OCI-LY7 (cell line): ENCODE data around the gene C5AR2. TPM values are rescaled to one million over a fixed set of nuclear protein-coding genes. Genes with fewer than 3 reads are reported as not detected.

Source experiments
- BruUV-seq: library from RNA; stranded (reverse); fragments of 400-500 nt; replicated peaks from 2 replicates; lab custom pipeline; 2021; lab: Mats Ljungman, UMichigan
- CTCF ChIA-PET: fragments of 300-600 bp; sonication (Branson Sonifier 250); formaldehyde crosslinking; loops from one replicate; lab custom pipeline; 2022; ENCODE audit warnings: antibody characterized with exemption; ENCODE audit not compliant: unreplicated experiment; lab: Charles Lee
- POLR2A ChIA-PET: fragments of 300-600 bp; sonication (Branson Sonifier 250); formaldehyde crosslinking; loops from one replicate; lab custom pipeline; 2022; ENCODE audit warnings: antibody characterized with exemption; lab: Charles Lee
- DNase-seq: peaks from one replicate; pipeline ENCODE4 v3.0.0-alpha.2; 2015; ENCODE audit warnings: low spot score
- H2AFZ ChIP-seq: fragments of 200-600 bp; sonication (generic), shearing (Covaris generic); 2 replicates; pipeline ENCODE4 v1.6.1; 2014; ENCODE audit warnings: mild to moderate bottlenecking, antibody characterized with exemption, low read length, moderate library complexity
- H3K27ac ChIP-seq: fragments of 200-600 bp; sonication (generic); 2 replicates; pipeline ENCODE4 v1.5.1; 2014; ENCODE audit warnings: mixed run types, low read depth, mild to moderate bottlenecking, moderate library complexity, low read length, inconsistent platforms; ENCODE audit not compliant: poor library complexity, severe bottlenecking
- H3K36me3 ChIP-seq: fragments of 200-600 bp; sonication (generic); 2 replicates; pipeline ENCODE4 v1.6.1; 2014; ENCODE audit warnings: mild to moderate bottlenecking, antibody characterized with exemption, low read length, moderate library complexity, mixed read lengths; ENCODE audit not compliant: insufficient read depth
- H3K4me1 ChIP-seq: fragments of 200-600 bp; sonication (generic); 2 replicates; pipeline ENCODE4 v1.5.1; 2014; ENCODE audit warnings: mild to moderate bottlenecking, low read length; ENCODE audit not compliant: insufficient read depth, poor library complexity, severe bottlenecking
- H3K4me2 ChIP-seq: fragments of 200-600 bp; sonication (generic); 2 replicates; pipeline ENCODE4 v1.6.1; 2014; ENCODE audit warnings: mild to moderate bottlenecking, low read length
- H3K4me3 ChIP-seq: fragments of 200-600 bp; sonication (generic); 2 replicates; pipeline ENCODE4 v1.5.1; 2014; ENCODE audit warnings: mild to moderate bottlenecking, low read depth, low read length; ENCODE audit not compliant: poor library complexity, severe bottlenecking
- H3K79me2 ChIP-seq: fragments of 200-600 bp; sonication (generic); 2 replicates; pipeline ENCODE4 v1.6.1; 2016; ENCODE audit warnings: low read depth, mild to moderate bottlenecking, low read length, moderate library complexity, mixed read lengths; ENCODE audit not compliant: insufficient read depth
- H3K9me2 ChIP-seq: fragments of 200-600 bp; sonication (generic); 2 replicates; pipeline ENCODE4 v1.6.1; 2016; ENCODE audit warnings: mild to moderate bottlenecking, low read length, mixed read lengths; ENCODE audit not compliant: insufficient read depth
- H3K9me3 ChIP-seq: fragments of 200-600 bp; sonication (generic); 2 replicates; pipeline ENCODE4 v1.6.1; 2014; ENCODE audit warnings: mild to moderate bottlenecking, mixed run types, low read length, mixed read lengths
- H4K20me1 ChIP-seq: fragments of 200-600 bp; sonication (generic); 2 replicates; pipeline ENCODE4 v1.6.1; 2014; ENCODE audit warnings: mild to moderate bottlenecking, antibody characterized with exemption, low read length, moderate library complexity, mixed read lengths; ENCODE audit not compliant: insufficient read depth
- CTCF ChIP-seq: fragments of 200-600 bp; sonication (generic); conservative IDR thresholded peaks from 2 replicates; pipeline ENCODE4 v1.5.1; 2014; ENCODE audit warnings: mild to moderate bottlenecking, antibody characterized with exemption, low read length, moderate library complexity, mixed read lengths
- EZH2phosphoT487 ChIP-seq: fragments of 200-600 bp; sonication (generic); IDR thresholded peaks from 2 replicates; pipeline ENCODE4 v1.6.1; 2018; ENCODE audit warnings: low read depth, borderline replicate concordance, mild to moderate bottlenecking, mixed run types, antibody characterized with exemption, low read length, moderate library complexity, mixed read lengths
- intact Hi-C: fragments of 100-400 bp; cut with micrococcal nuclease; formaldehyde crosslinking; loops from one replicate; pipeline ENCODE4 v1.10.0; 2022; ENCODE audit not compliant: unreplicated experiment
- total RNA-seq, 2 experiments: library from RNA; depleted of rRNA in 1 of 2; stranded (reverse); fragments of >200 nt in 1 of 2; shearing (Covaris generic) in 1 of 2; gene quantifications; 2 replicates each; pipeline ENCODE4 v1.2.3, GENCODE V29; 2014 to 2022

Gene C5AR2
- total RNA-seq, 2 experiments from 2014 or later: 2.6 to 2.9 TPM

GRCh38 chr19:47378246-47378645, 46.3 kb downstream of the C5AR2 start:
- Histone ChIP-seq H2AFZ (no peak overlapping the region), H3K9me2 (no peaks in the 10 kb centered on the region), H3K36me3 (peaks cover 75% of the 10 kb centered on the region), H3K4me3 (no peak overlapping the region), H3K4me2 (no peak overlapping the region), H3K9me3 (no peaks in the 10 kb centered on the region), H3K79me2 (no peaks in the 10 kb centered on the region), H3K4me1 (peaks cover 12% of the 10 kb centered on the region), H3K27ac (no peak overlapping the region), H4K20me1 (no peaks in the 10 kb centered on the region)
- no TSS peak for BruUV-seq
- POLR2A ChIA-PET: no interaction called here
- DNase-seq: no peak
- intact Hi-C loops: no loop called here
- CTCF ChIA-PET: no interaction called here
- no peak for TF ChIP-seq CTCF
- no peak for TF ChIP-seq EZH2phosphoT487

GRCh38 chr19:47379381-47379938, 47.5 kb downstream of the C5AR2 start:
- Histone ChIP-seq H3K4me1 (peaks cover 12% of the 10 kb centered on the region), H2AFZ (no peak overlapping the region), H3K4me3 (no peak overlapping the region), H4K20me1 (no peaks in the 10 kb centered on the region), H3K9me3 (no peaks in the 10 kb centered on the region), H3K79me2 (no peaks in the 10 kb centered on the region), H3K27ac (no peak overlapping the region), H3K36me3 (peaks cover 64% of the 10 kb centered on the region; the same call in 1 of the 2 replicates), H3K4me2 (no peak overlapping the region), H3K9me2 (no peaks in the 10 kb centered on the region)
- TF ChIP-seq EZH2phosphoT487 (no peak), CTCF (no peak)
- CTCF ChIA-PET: no interaction called here
- intact Hi-C loops: no loop called here
- BruUV-seq: no TSS peak
- POLR2A ChIA-PET: no interaction called here
- DNase-seq: no peak

GRCh38 chr19:47380559-47380958, 48.6 kb downstream of the C5AR2 start:
- no peak overlapping the region for H2AFZ ChIP-seq
- H3K9me3 ChIP-seq: no peaks in the 10 kb centered on the region
- CTCF ChIA-PET: no interaction called here
- H3K9me2 ChIP-seq: no peaks in the 10 kb centered on the region
- no peak for TF ChIP-seq CTCF
- TF ChIP-seq EZH2phosphoT487: no peak
- no peak overlapping the region for H3K27ac ChIP-seq
- H3K79me2 ChIP-seq: no peaks in the 10 kb centered on the region
- intact Hi-C loops: no loop called here
- BruUV-seq: no TSS peak
- H3K36me3 ChIP-seq: peaks cover 53% of the 10 kb centered on the region; the same call in 1 of the 2 replicates
- H3K4me3 ChIP-seq: no peak overlapping the region
- POLR2A ChIA-PET: no interaction called here
- no peak for DNase-seq
- peaks cover 12% of the 10 kb centered on the region for H3K4me1 ChIP-seq
- no peak overlapping the region for H3K4me2 ChIP-seq
- H4K20me1 ChIP-seq: no peaks in the 10 kb centered on the region
